WTC11 (cell line): ENCODE results near the gene CRNKL1. TPM values are rescaled to one million over a fixed set of nuclear protein-coding genes. Genes with fewer than 3 reads are reported as not detected.

Experiments used
- AFF4 ChIP-seq: sonication (generic); formaldehyde crosslinking; IDR thresholded peaks from 2 replicates; pipeline ENCODE4 v1.8.1; 2023; ENCODE audit warnings: mild to moderate bottlenecking, missing genetic modification reagents, borderline replicate concordance
- ARID4B ChIP-seq: sonication (generic); formaldehyde crosslinking; IDR thresholded peaks from 2 replicates; pipeline ENCODE4 v1.8.0; 2023; ENCODE audit warnings: missing genetic modification reagents, mild to moderate bottlenecking, borderline replicate concordance
- ATF2 ChIP-seq: sonication (generic); formaldehyde crosslinking; IDR thresholded peaks from 2 replicates; pipeline ENCODE4 v1.8.1; 2022; ENCODE audit warnings: low read depth, missing genetic modification reagents, borderline replicate concordance
- CBFB ChIP-seq: sonication (generic); formaldehyde crosslinking; IDR thresholded peaks from 2 replicates; pipeline ENCODE4 v1.8.1; 2022; ENCODE audit warnings: mild to moderate bottlenecking, low read depth, missing genetic modification reagents
- ELF4 ChIP-seq: sonication (generic); formaldehyde crosslinking; IDR thresholded peaks from 2 replicates; pipeline ENCODE4 v1.8.1; 2022; ENCODE audit warnings: low read depth, mild to moderate bottlenecking, moderate library complexity, missing genetic modification reagents
- ETV6 ChIP-seq: sonication (generic); formaldehyde crosslinking; IDR thresholded peaks from 2 replicates; pipeline ENCODE4 v1.8.1; 2022; ENCODE audit warnings: mild to moderate bottlenecking, missing genetic modification reagents
- GTF2I ChIP-seq: fragments of 250-450 bp; sonication (Bioruptor Pico); conservative IDR thresholded peaks from 2 replicates; pipeline ENCODE4 v1.4.0; 2021; ENCODE audit warnings: mild to moderate bottlenecking
- HMGA2 ChIP-seq: fragments of 250-450 bp; sonication (Bioruptor Pico); IDR thresholded peaks from 2 replicates; pipeline ENCODE4 v1.4.0; 2021; ENCODE audit warnings: mild to moderate bottlenecking, moderate library complexity
- HMGXB4 ChIP-seq: sonication (generic); formaldehyde crosslinking; IDR thresholded peaks from 2 replicates; pipeline ENCODE4 v1.8.1; 2023; ENCODE audit warnings: mild to moderate bottlenecking, moderate library complexity, missing genetic modification reagents
- MAX ChIP-seq: sonication (generic); formaldehyde crosslinking; IDR thresholded peaks from 2 replicates; pipeline ENCODE4 v1.8.0; 2022; ENCODE audit warnings: mild to moderate bottlenecking, missing genetic modification reagents
- PREB ChIP-seq: sonication (generic); formaldehyde crosslinking; IDR thresholded peaks from 2 replicates; pipeline ENCODE4 v1.8.1; 2022; ENCODE audit warnings: mild to moderate bottlenecking, missing genetic modification reagents, moderate library complexity, borderline replicate concordance
- RELA ChIP-seq: sonication (generic); formaldehyde crosslinking; IDR thresholded peaks from 2 replicates; pipeline ENCODE4 v1.8.1; 2022; ENCODE audit warnings: missing genetic modification reagents, mild to moderate bottlenecking, borderline replicate concordance
- STAT6 ChIP-seq: sonication (generic); formaldehyde crosslinking; conservative IDR thresholded peaks from 2 replicates; pipeline ENCODE4 v1.8.1; 2023; ENCODE audit warnings: mild to moderate bottlenecking, low read depth, missing genetic modification reagents, moderate library complexity
- TEAD4 ChIP-seq: sonication (generic); formaldehyde crosslinking; IDR thresholded peaks from 2 replicates; pipeline ENCODE4 v1.8.0; 2022; ENCODE audit warnings: mild to moderate bottlenecking, missing genetic modification reagents
- ZMAT4 ChIP-seq: fragments of 250-450 bp; sonication (Bioruptor Pico); IDR thresholded peaks from 2 replicates; pipeline ENCODE4 v1.9.0; 2021; ENCODE audit warnings: mild to moderate bottlenecking
- ZNF121 ChIP-seq: sonication (generic); formaldehyde crosslinking; IDR thresholded peaks from 2 replicates; pipeline ENCODE4 v1.8.0; 2023; ENCODE audit warnings: missing genetic modification reagents
- ZNF219 ChIP-seq: sonication (generic); formaldehyde crosslinking; IDR thresholded peaks from 2 replicates; pipeline ENCODE4 v1.8.0; 2023; ENCODE audit warnings: missing genetic modification reagents, mild to moderate bottlenecking, borderline replicate concordance
- ZNF416 ChIP-seq: fragments of 250-450 bp; sonication (Bioruptor Pico); IDR thresholded peaks from 2 replicates; pipeline ENCODE4 v1.9.0; 2021; ENCODE audit warnings: mild to moderate bottlenecking, inconsistent platforms
- total RNA-seq: library from RNA; stranded (reverse); gene quantifications from 3 replicates; pipeline ENCODE4 v1.2.3, GENCODE V29; 2021

CRNKL1 gene
- total RNA-seq, 1 experiment from 2014 or later = 22.2 TPM

- TF ChIP-seq ZMAT4 (CRISPR knock-in tag) (no peak), HMGA2 (CRISPR knock-in tag) (no peak), RELA (no peak), ATF2 (CRISPR knock-in tag) (no peak), ZNF416 (CRISPR knock-in tag) (no peak), GTF2I (CRISPR knock-in tag) (0 out of 2 replicates have a peak, but pooled peaks have one; percentile 50), MAX (CRISPR knock-in tag) (peak; percentile 88; the same call in 1 of the 2 replicates), ELF4 (CRISPR knock-in tag) (0 out of 2 replicates have a peak, but pooled peaks have one; percentile 3), HMGXB4 (CRISPR knock-in tag) (peak; percentile 84; the same call in 1 of the 2 replicates), TEAD4 (no peak), ETV6 (CRISPR knock-in tag) (peak; percentile 97), ZNF219 (CRISPR knock-in tag) (no peak), AFF4 (CRISPR knock-in tag) (no peak), CBFB (CRISPR knock-in tag) (no peak; the same call in 1 of the 2 replicates), PREB (CRISPR knock-in tag) (0 out of 2 replicates have a peak, but pooled peaks have one; percentile 43), ARID4B (CRISPR knock-in tag) (no peak), ZNF121 (0 out of 2 replicates have a peak, but pooled peaks have one; percentile 12), STAT6 (CRISPR knock-in tag) (no peak)
These were observed 35.0 kb downstream of the CRNKL1 start, which contains the start of gene NAA20 (continued) for GRCh38 chr20:20017001-20017843.
